Fibroblast of villous mesenchyme (primary cell): ENCODE data around the gene HIPK3. TPM values are rescaled to one million over a fixed set of nuclear protein-coding genes. Genes with fewer than 3 reads are reported as not detected.

Experiments used
- DNase-seq: peaks from one replicate; pipeline ENCODE4 v3.0.0-alpha.2; 2010; ENCODE audit warnings: low read depth
- H3K4me3 ChIP-seq: 2 replicates; pipeline ENCODE4 v1.5.1; 2011; ENCODE audit warnings: low read depth, mild to moderate bottlenecking, low read length
- total RNA-seq: library from RNA; depleted of rRNA; stranded (reverse); fragments of >200 nt; gene quantifications from 2 replicates; pipeline ENCODE4 v1.2.3, GENCODE V29; 2012
- TF ChIP-seq, protein P1 (sequence below): IDR thresholded peaks from 2 replicates; pipeline ENCODE4 v1.5.1; 2012; ENCODE audit warnings: low read depth, mild to moderate bottlenecking, low read length; ENCODE audit not compliant: insufficient read depth

HIPK3 gene
- total RNA-seq, 1 donor = 121 TPM

DNA sequence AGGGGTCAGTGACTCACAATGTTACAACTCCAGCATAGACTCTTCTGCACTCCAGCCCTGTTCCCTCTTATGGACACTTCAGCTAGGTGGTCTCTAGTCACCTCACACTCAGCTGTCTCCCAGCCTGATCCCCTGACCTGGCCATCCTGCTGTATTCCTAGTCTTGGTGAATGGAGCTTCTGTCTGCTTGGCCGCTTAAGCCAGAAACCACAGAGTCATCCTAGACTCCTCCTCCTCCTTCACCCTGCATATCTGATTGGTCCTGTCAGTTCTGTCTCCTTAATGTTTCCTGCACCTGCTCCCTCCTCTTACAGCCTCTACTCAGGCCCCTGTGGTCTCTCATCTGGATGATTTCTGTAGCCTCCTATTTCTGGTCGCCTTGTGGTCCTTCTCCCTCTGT, 144.9 kb downstream of the HIPK3 start:
- H3K4me3 ChIP-seq = no peak overlapping the region
- TF ChIP-seq, protein P1, sequence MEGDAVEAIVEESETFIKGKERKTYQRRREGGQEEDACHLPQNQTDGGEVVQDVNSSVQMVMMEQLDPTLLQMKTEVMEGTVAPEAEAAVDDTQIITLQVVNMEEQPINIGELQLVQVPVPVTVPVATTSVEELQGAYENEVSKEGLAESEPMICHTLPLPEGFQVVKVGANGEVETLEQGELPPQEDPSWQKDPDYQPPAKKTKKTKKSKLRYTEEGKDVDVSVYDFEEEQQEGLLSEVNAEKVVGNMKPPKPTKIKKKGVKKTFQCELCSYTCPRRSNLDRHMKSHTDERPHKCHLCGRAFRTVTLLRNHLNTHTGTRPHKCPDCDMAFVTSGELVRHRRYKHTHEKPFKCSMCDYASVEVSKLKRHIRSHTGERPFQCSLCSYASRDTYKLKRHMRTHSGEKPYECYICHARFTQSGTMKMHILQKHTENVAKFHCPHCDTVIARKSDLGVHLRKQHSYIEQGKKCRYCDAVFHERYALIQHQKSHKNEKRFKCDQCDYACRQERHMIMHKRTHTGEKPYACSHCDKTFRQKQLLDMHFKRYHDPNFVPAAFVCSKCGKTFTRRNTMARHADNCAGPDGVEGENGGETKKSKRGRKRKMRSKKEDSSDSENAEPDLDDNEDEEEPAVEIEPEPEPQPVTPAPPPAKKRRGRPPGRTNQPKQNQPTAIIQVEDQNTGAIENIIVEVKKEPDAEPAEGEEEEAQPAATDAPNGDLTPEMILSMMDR = no peak
- no peak for DNase-seq

DNA sequence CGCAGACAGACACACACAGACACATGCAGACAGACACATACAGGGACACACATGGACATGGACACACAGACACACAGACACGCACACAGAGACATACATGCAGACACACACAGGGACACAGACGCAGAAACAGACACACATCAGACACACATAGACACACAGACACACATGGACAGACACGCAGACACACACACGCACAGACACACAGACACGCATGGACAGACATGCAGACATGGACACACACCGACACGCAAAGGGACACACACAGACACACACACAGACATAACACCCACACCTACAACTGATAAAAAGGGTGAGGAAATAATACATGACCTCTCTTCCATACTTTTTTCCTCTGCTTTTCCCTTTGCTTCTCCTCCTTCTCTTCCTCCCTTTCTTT, 146.2 kb downstream of the HIPK3 start:
- no peak overlapping the region for H3K4me3 ChIP-seq

DNA sequence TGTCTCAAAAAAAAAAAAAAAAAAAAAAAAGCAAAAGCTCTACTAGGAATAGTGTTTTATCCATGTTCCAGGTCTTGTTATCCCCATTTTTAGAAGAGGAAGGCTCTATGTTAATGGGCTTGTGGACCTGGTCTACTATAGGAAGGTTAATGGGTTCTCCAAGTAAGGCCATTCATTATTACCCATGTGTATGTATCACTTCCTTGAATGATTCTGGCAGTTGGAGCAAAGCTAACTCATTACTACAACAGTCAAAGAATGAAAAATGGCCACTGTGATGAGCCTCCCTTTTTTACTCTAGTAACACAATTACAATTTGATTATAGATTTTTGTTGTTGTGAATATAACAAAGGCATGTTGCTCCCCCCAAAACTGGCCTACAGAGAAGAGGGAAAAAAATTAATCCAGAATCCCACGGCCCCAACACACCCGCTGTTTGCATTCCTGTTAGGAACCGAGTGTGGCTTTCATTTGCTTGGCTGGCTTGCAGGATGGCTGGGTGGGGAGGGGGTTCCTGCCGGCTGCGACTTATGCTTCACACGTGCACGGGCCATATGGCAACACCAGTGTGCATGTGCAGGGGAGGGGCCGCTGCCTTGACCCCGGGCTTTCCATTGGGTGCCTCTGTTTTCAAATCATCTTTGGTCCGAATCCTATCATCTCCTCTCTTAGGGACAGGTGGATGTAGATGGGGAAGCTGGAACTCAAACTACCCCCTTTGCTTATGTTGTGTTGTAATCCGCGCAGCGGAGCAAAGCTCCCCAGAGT, 148.8 kb downstream of the HIPK3 start:
- H3K4me3 ChIP-seq = no peak overlapping the region
- DNase-seq = no peak
- TF ChIP-seq, protein P1 = no peak

More for the DNA sequence above, 146.2 kb downstream of the HIPK3 start:
- TF ChIP-seq, protein P1 = no peak
- DNase-seq = no peak

Other genes with a start within 250 kb of the HIPK3 start
- gene DEPDC7, start 241.5 kb upstream of the HIPK3 start, total RNA-seq = 7.7 and 11.7 TPM in 2 replicates
- 32.5 and 37.1 TPM in 2 replicates for gene TCP11L1, start 217.8 kb upstream of the HIPK3 start, total RNA-seq
- gene CSTF3, start 95.9 kb upstream of the HIPK3 start, total RNA-seq = 16.4 and 31.5 TPM in 2 replicates
- gene KIAA1549L, start 118.7 kb downstream of the HIPK3 start, total RNA-seq = 2.2 and 2.6 TPM in 2 replicates